Stimulated activated CD4-positive, alpha-beta T cell treated with anti-CD3 and anti-CD28 coated beads, Interleukin-1b, Interleukin-23, amount 100 ng/mL, for 48 hours (primary cell): ENCODE data around the gene RPH3AL.

Source experiments
- DNase-seq: peaks from one replicate; pipeline ENCODE4 v3.0.0-alpha.2; 2020

RPH3AL gene

GRCh38 chr17:313911-314613, 38.5 kb downstream of the RPH3AL start:
- no peak for DNase-seq

GRCh38 chr17:313231-313630, 39.4 kb downstream of the RPH3AL start:
- DNase-seq = no peak

GRCh38 chr17:312476-313148, 40.0 kb downstream of the RPH3AL start:
- DNase-seq = no peak

- no peak for DNase-seq
These were observed 41.4 kb downstream of the RPH3AL start for GRCh38 chr17:311119-311782.

GRCh38 chr17:310111-311010, 42.2 kb downstream of the RPH3AL start:
- no peak for DNase-seq

- DNase-seq = peak; percentile 24
These were observed 43.2 kb downstream of the RPH3AL start for GRCh38 chr17:309361-309888.

- no peak for DNase-seq
These were observed 44.7 kb downstream of the RPH3AL start for GRCh38 chr17:307741-308507.

- no peak for DNase-seq
These were observed 45.3 kb downstream of the RPH3AL start for GRCh38 chr17:307295-307691.

GRCh38 chr17:306536-307294, 45.9 kb downstream of the RPH3AL start:
- DNase-seq = no peak

- no peak for DNase-seq
These were observed 46.5 kb downstream of the RPH3AL start for GRCh38 chr17:306116-306515.

GRCh38 chr17:305090-305976, 47.3 kb downstream of the RPH3AL start:
- no peak for DNase-seq

GRCh38 chr17:304461-304860, 48.1 kb downstream of the RPH3AL start:
- no peak for DNase-seq

- no peak for DNase-seq
These were observed 49.4 kb downstream of the RPH3AL start for GRCh38 chr17:303168-303567.

GRCh38 chr17:302300-302698, 50.3 kb downstream of the RPH3AL start:
- no peak for DNase-seq

- DNase-seq = no peak
These were observed 50.8 kb downstream of the RPH3AL start for GRCh38 chr17:301681-302299.

GRCh38 chr17:300881-301280, 51.7 kb downstream of the RPH3AL start:
- DNase-seq = no peak

- no peak for DNase-seq
These were observed 53.1 kb downstream of the RPH3AL start for GRCh38 chr17:299546-299945.

GRCh38 chr17:298791-299450, 53.7 kb downstream of the RPH3AL start:
- no peak for DNase-seq

GRCh38 chr17:297758-298157, 54.8 kb downstream of the RPH3AL start:
- no peak for DNase-seq
